ENCODE measurements around the gene DCST1.

DCST1 gene

DNA sequence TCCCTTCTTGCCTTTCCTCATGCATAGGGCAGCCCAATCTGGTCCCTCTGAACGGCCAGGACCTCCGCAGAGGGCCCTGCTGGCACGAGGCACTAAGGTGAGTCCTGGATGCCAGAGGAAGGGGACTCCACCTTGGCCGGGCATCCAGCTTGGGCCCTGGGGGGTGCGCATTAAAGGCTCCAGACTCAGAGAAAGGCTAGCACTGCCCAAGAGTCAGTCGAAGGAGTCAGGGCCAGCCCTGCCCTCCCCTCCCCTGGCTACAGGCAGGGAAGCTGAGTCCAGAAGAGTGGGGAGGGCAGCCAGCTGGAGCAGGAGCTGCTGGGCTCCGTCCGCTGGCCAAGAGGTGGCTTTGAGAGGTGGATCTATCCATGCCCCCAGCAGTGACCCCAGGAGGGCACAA is 27.1 kb downstream of the DCST1 start:
- Histone ChIP-seq H3K9me3 (ENCODE audit: control insufficient read depth, low read length) (no peaks in the 10 kb centered on the region), H3K27me3 (ENCODE audit: control insufficient read depth, insufficient read depth, low read length) (no peaks in the 10 kb centered on the region), H3K4me3 (ENCODE audit: low read length) (no peak overlapping the region), H3K9ac (ENCODE audit: low read length) (no peak overlapping the region), H3K4me1 (ENCODE audit: control insufficient read depth, insufficient read depth, low read length) (peaks cover 33% of the 10 kb centered on the region), H3K36me3 (ENCODE audit: control insufficient read depth, insufficient read depth, low read length) (peaks cover 5% of the 10 kb centered on the region)

DNA sequence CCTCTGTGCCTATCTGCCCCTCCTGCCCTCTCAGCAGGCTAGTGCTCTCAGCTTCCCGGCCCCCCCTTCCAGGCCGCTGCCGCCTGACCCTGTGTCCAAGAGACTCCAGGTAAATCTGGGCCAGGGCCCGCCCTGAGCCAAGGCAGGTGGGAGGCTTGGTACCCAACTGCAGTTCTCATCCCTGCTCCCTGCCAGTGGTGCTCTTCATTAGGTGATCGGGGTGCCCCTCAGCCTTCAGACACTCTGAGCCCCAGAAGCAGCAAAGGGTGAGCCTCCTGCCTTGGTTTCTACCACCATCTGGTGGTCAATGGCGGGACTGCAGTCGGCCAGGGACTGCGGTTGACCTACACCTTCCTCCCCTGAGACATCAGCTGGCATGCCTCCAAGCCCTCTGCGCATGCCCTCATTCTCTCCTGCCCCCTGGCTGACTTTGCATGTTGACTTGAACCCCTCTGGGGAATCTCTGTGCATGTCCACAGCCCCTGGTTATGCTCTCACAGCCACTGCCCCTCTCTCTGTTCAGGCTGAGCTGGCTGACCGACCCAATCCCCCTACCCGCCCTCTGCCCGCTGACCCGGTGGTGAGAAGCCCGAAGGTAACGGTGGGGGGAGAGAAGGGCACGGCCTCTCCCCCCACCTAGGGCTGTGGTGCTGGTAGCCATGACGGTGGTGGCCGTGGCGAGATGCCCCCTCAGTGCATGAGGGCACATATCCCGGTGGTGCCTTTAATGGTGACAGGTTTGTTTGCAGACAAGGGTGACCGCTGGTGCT is 27.9 kb downstream of the DCST1 start:
- no peak overlapping the region for H3K4me3 ChIP-seq (ENCODE audit: low read length)
- peaks cover 33% of the 10 kb centered on the region for H3K4me1 ChIP-seq (ENCODE audit: control insufficient read depth, insufficient read depth, low read length)
- no peaks in the 10 kb centered on the region for H3K27me3 ChIP-seq (ENCODE audit: control insufficient read depth, insufficient read depth, low read length)
- no peak overlapping the region for H3K9ac ChIP-seq (ENCODE audit: low read length)
- H3K9me3 ChIP-seq (ENCODE audit: control insufficient read depth, low read length), result no peaks in the 10 kb centered on the region
- no peaks in the 10 kb centered on the region for H3K36me3 ChIP-seq (ENCODE audit: control insufficient read depth, insufficient read depth, low read length)

- H3K27me3 ChIP-seq (ENCODE audit: control insufficient read depth, insufficient read depth, low read length), result no peaks in the 10 kb centered on the region
- H3K4me3 ChIP-seq (ENCODE audit: low read length), result no peak overlapping the region
- no peaks in the 10 kb centered on the region for H3K36me3 ChIP-seq (ENCODE audit: control insufficient read depth, insufficient read depth, low read length)
- no peak overlapping the region for H3K9ac ChIP-seq (ENCODE audit: low read length)
- no peaks in the 10 kb centered on the region for H3K9me3 ChIP-seq (ENCODE audit: control insufficient read depth, low read length)
- H3K4me1 ChIP-seq (ENCODE audit: control insufficient read depth, insufficient read depth, low read length), result peaks cover 33% of the 10 kb centered on the region
Observed at GRCh38 chr1:155062151-155062686, 28.6 kb downstream of the DCST1 start.

DNA sequence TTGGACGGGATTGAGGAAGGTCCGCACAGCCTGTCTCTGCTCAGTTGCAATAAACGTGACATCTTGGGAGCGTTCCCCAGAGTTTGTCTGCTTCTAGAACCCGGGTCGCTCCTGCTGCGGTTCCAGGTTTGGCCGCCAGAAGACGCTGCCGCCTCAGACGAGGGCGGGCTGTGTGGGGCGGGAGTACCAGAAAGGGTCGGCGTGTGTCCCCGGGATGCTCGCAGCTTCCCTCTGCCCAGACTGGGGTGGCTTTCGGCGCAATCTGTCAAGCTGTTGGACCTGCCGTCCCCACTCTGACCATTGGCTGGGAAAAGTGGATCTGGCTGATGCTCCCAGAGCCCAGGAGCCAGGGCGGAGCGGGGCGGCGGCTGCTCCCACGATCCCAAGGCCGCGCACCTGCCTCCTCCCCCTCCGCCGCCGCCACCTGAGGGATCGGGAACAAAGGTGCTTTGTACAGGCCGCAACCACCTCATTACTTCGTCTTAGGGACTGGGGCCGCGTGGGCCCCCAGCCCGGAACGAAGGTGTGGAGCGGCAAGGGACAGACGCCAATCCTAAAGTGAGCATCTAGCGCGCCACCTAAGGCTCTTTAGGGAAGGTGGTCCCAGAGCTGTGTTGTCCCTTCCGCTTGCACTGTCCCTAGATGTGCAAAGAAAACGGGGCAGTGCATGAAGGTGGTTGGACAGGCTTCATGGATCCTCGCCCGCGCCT is 29.2 kb downstream of the DCST1 start:
- no peaks in the 10 kb centered on the region for H3K27me3 ChIP-seq (ENCODE audit: control insufficient read depth, insufficient read depth, low read length)
- no peaks in the 10 kb centered on the region for H3K36me3 ChIP-seq (ENCODE audit: control insufficient read depth, insufficient read depth, low read length)
- H3K9ac ChIP-seq (ENCODE audit: low read length), result peak overlapping the region; percentile 70
- H3K4me3 ChIP-seq (ENCODE audit: low read length), result peak overlapping the region; percentile 61
- H3K4me1 ChIP-seq (ENCODE audit: control insufficient read depth, insufficient read depth, low read length), result peaks cover 33% of the 10 kb centered on the region
- no peaks in the 10 kb centered on the region for H3K9me3 ChIP-seq (ENCODE audit: control insufficient read depth, low read length)

DNA sequence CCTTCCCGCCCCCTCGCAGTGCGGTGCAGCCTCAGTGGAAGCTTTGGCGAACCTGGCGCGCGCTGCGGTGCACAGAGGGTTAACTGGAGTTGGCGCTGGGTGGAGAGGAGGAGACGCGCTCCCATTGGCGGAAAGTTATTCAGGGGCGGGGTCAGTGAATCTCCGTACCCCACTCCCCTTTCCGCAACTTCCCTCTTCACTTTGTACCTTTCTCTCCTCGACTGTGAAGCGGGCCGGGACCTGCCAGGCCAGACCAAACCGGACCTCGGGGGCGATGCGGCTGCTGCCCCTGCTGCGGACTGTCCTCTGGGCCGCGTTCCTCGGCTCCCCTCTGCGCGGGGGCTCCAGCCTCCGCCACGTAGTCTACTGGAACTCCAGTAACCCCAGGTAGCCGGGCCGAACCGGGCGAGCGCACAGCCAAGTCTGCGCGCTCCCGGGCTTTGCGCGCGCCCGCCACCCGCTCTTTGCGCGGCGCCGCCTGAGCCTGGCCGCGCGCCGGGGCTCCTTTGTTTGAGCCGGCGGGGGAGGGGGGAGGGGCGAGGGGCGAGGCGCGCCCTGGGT is 30.0 kb downstream of the DCST1 start, which contains the start of gene EFNA4:
Gene EFNA4, plus strand, starts transcription at position 191 of the 561 bp plus-strand sequence. Its CDS starts 84 bp downstream, at position 275.
- Histone ChIP-seq H3K4me3 (ENCODE audit: low read length) (peak within 1 kb of the TSS; percentile 61), H3K9ac (ENCODE audit: low read length) (peak within 1 kb of the TSS; percentile 70), H3K4me1 (ENCODE audit: control insufficient read depth, insufficient read depth, low read length) (peaks cover 33% of the 10 kb centered on the region), H3K36me3 (ENCODE audit: control insufficient read depth, insufficient read depth, low read length) (no peaks in the 10 kb centered on the region), H3K27me3 (ENCODE audit: control insufficient read depth, insufficient read depth, low read length) (no peaks in the 10 kb centered on the region), H3K9me3 (ENCODE audit: control insufficient read depth, low read length) (no peaks in the 10 kb centered on the region)

DNA sequence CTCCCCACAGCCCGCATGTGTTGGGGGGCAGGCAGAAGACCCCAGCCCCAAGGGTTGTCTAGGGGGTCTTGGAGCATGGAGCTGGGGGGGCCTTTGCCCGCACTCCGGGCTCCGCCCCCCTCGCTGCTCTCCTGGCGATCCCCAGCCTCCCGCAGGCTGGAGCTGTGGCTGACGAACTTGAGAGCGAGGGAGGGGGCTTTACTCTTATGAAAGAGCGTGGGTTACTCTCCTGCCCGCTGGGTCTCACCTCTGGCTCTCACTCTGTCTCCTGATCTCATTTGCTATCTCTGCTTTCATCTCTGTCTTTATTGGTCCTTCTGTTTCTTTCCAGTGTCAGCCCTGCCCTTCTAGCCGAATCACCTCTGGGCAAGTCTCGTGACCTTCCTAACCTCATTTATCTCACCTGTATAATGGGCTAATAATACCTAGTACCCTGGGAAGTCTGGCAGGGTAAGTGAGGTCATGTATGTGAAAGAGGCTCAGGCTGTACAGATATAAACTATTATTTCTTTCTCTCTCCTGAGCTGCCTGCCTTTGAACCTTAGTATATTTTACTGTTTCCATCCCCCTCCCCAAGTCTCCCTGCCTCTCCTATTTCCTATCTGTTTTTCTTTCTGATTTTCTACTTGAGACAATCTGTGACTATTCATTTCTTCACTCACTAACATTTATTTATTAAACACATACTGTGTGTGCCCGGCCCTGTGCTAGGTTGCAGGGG is 30.6 kb downstream of the DCST1 start:
- H3K27me3 ChIP-seq (ENCODE audit: control insufficient read depth, insufficient read depth, low read length), result no peaks in the 10 kb centered on the region
- H3K9me3 ChIP-seq (ENCODE audit: control insufficient read depth, low read length), result no peaks in the 10 kb centered on the region
- H3K4me1 ChIP-seq (ENCODE audit: control insufficient read depth, insufficient read depth, low read length), result peaks cover 33% of the 10 kb centered on the region
- H3K36me3 ChIP-seq (ENCODE audit: control insufficient read depth, insufficient read depth, low read length), result no peaks in the 10 kb centered on the region
- H3K9ac ChIP-seq (ENCODE audit: low read length), result peak overlapping the region; percentile 70
- H3K4me3 ChIP-seq (ENCODE audit: low read length), result peak overlapping the region; percentile 61

- no peaks in the 10 kb centered on the region for H3K9me3 ChIP-seq (ENCODE audit: control insufficient read depth, low read length)
- no peaks in the 10 kb centered on the region for H3K36me3 ChIP-seq (ENCODE audit: control insufficient read depth, insufficient read depth, low read length)
- H3K4me3 ChIP-seq (ENCODE audit: low read length), result no peak overlapping the region
- no peaks in the 10 kb centered on the region for H3K27me3 ChIP-seq (ENCODE audit: control insufficient read depth, insufficient read depth, low read length)
- H3K4me1 ChIP-seq (ENCODE audit: control insufficient read depth, insufficient read depth, low read length), result peaks cover 35% of the 10 kb centered on the region
- H3K9ac ChIP-seq (ENCODE audit: low read length), result no peak overlapping the region
Observed at GRCh38 chr1:155064832-155065429, 31.3 kb downstream of the DCST1 start.

DNA sequence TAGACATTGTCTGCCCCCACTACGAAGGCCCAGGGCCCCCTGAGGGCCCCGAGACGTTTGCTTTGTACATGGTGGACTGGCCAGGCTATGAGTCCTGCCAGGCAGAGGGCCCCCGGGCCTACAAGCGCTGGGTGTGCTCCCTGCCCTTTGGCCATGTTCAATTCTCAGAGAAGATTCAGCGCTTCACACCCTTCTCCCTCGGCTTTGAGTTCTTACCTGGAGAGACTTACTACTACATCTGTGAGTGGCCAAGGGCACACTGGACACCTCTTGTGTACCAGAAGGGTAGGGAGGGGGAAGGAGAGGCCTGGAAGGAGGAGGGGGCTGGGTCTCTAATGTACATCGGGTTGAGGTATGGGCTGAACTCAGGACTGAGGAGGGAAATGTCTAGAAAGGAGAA is 33.2 kb downstream of the DCST1 start:
- H3K4me1 ChIP-seq (ENCODE audit: control insufficient read depth, insufficient read depth, low read length), result peaks cover 42% of the 10 kb centered on the region

GRCh38 chr1:155068599-155068998 is 35.0 kb downstream of the DCST1 start:
- H3K36me3 ChIP-seq (ENCODE audit: control insufficient read depth, insufficient read depth, low read length), result no peaks in the 10 kb centered on the region
- no peak overlapping the region for H3K9ac ChIP-seq (ENCODE audit: low read length)
- H3K4me1 ChIP-seq (ENCODE audit: control insufficient read depth, insufficient read depth, low read length), result peaks cover 26% of the 10 kb centered on the region
- H3K9me3 ChIP-seq (ENCODE audit: control insufficient read depth, low read length), result no peaks in the 10 kb centered on the region
- H3K27me3 ChIP-seq (ENCODE audit: control insufficient read depth, insufficient read depth, low read length), result peaks cover 5% of the 10 kb centered on the region
- no peak overlapping the region for H3K4me3 ChIP-seq (ENCODE audit: low read length)

More for the DNA sequence above, 33.2 kb downstream of the DCST1 start:
- H3K4me3 ChIP-seq (ENCODE audit: low read length), result no peak overlapping the region
- no peaks in the 10 kb centered on the region for H3K27me3 ChIP-seq (ENCODE audit: control insufficient read depth, insufficient read depth, low read length)
- no peaks in the 10 kb centered on the region for H3K36me3 ChIP-seq (ENCODE audit: control insufficient read depth, insufficient read depth, low read length)
- no peak overlapping the region for H3K9ac ChIP-seq (ENCODE audit: low read length)
- H3K9me3 ChIP-seq (ENCODE audit: control insufficient read depth, low read length), result no peaks in the 10 kb centered on the region

DNA sequence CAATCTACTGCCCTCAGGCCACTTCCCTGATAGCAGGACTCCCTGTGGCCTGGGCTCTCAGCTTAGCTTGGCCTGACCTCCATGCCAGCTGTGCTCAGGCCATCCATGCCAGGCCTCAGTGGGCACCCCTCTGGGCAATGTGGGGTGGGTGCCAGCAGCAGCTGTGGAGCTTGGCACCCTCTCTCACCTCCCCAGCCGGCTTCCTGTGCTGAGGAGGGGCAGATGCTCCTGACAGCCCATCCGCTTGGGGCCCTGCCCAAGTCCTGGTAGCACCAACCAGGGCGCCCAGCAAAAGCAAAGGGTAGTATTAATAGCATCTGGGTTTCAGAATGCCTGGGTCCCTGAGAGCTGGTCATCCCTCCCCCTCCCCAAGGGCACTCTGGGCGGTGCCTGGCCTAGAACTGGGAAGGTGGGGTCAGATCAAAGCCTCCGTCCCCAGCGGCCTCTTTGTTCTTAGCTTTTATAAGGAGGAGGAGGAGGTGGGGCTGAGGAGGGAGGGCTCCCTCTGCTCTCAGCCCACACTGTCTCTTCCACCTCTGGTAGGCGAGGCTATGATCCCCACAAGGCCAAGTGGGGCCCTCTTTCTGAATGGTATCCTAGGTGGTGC is 36.0 kb downstream of the DCST1 start:
- Histone ChIP-seq H3K27me3 (ENCODE audit: control insufficient read depth, insufficient read depth, low read length) (peaks cover 5% of the 10 kb centered on the region), H3K9me3 (ENCODE audit: control insufficient read depth, low read length) (no peaks in the 10 kb centered on the region), H3K9ac (ENCODE audit: low read length) (no peak overlapping the region), H3K4me3 (ENCODE audit: low read length) (no peak overlapping the region), H3K4me1 (ENCODE audit: control insufficient read depth, insufficient read depth, low read length) (peaks cover 20% of the 10 kb centered on the region), H3K36me3 (ENCODE audit: control insufficient read depth, insufficient read depth, low read length) (no peaks in the 10 kb centered on the region)

GRCh38 chr1:155070158-155070621 is 36.6 kb downstream of the DCST1 start:
- Histone ChIP-seq H3K36me3 (ENCODE audit: control insufficient read depth, insufficient read depth, low read length) (no peaks in the 10 kb centered on the region), H3K9me3 (ENCODE audit: control insufficient read depth, low read length) (no peaks in the 10 kb centered on the region), H3K9ac (ENCODE audit: low read length) (peak overlapping the region; percentile 22), H3K27me3 (ENCODE audit: control insufficient read depth, insufficient read depth, low read length) (peaks cover 5% of the 10 kb centered on the region), H3K4me1 (ENCODE audit: control insufficient read depth, insufficient read depth, low read length) (peaks cover 20% of the 10 kb centered on the region), H3K4me3 (ENCODE audit: low read length) (no peak overlapping the region)
